HT-29 (cell line): ENCODE data around the gene TNNT1. TPM values are rescaled to one million over a fixed set of nuclear protein-coding genes. Genes with fewer than 3 reads are reported as not detected.
"Not testable (repeated sequence)": the region's sequence is repeated elsewhere in the genome, so short reads cannot be mapped to it uniquely, and the experiment has no call there.

Experiments
- DNase-seq: peaks from one replicate; pipeline ENCODE4 v3.0.0-alpha.2; 2015; ENCODE audit warnings: low spot score
- total RNA-seq: library from RNA; depleted of rRNA; stranded (reverse); fragments of >200 nt; shearing (Covaris generic); gene quantifications from 2 replicates; pipeline ENCODE4 v1.2.3, GENCODE V29; 2014

TNNT1 gene
- total RNA-seq, 1 experiment from 2014 or later = 5.0 TPM

DNA sequence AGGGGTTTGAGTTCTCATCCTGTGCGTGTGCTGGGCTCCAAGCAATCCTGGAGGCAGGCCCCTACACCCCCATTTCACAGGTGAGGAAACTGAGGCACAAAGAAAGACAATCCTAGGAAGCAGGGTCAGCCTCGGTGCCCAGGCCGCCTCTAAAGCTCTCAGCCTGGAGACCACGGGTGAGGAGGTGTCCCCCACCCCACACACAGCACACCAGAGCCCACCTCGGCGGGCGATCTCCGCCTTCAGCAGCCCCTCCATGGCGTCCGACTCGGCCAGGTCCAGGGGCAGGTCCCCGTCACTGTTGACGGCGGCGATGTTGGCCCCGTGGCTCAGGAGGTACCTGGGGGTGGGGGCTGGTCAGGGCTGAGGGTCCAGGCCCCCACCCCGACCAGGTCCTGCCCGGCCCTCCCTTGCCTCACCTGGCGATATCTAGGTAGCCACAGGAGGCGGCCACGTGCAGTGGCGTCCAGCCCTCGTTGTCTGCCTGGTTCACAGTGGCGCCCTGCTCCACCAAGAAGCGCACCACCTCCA is 36.7 kb downstream of the TNNT1 start:
- no peak for DNase-seq

DNA sequence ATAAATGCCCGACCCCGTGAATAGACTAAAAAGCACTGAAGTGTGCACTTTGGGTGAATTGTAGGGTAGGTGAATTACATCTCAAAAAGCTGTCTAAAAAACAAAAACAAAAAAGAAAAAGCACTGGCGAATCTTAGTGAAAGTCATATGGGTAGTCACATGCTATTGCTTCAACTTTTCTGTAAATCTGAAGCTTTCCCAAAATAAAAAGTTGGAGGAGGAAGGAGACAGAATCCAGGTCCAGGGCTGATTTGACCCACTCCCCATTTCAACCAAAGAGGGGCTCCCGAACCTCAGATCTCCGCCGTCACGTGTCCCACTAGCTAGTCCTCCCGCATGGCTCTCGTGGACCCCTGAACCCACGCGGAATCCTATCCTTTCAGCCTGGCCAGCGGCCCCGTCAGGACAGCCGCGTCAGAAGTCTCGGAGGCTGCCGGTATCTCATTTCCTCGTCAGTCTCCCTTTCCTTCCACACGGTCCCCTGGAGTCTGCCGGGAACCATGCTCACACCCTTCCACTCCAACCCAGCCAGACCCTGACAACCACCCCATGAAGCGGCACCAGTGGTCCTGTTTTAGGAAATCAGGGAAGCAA is 37.7 kb downstream of the TNNT1 start:
- no peak for DNase-seq

DNA sequence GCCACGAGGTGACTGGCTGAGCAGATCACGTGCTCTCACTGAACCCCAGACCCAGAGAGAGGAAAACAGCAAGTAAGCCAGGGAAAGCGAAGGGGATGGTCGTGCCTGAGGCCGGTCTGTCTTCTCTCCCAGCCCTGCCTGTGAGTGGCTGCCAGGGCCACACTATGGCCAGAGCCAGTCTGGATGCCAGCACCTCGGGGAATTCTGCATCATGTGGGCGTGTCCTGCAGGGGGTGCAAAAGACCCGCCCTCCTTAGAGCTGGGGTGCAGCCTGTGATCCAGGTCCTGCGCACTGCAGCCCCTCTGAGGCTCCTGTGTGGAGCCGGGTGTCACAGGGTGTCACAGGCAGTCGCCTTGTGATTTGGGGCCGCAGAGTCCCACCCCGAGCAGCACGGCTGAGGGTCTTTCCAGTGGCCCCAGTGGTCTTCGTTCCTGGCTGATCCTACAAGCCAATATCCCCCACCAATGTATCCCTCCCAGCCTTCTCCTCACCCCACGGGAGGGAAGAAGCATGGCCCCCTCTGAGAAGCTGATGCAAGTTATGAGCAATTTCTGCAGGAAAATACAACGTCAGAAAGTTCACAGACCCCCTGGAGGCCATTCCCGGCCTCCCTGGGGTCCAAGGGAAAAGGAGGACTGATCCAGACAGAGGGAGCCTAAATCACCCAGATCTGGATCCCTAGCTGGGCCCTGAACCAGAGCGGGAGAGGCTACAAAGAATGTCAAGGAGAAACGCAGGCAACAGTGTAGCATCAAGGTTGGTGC is 39.3 kb downstream of the TNNT1 start:
- DNase-seq = no peak

DNA sequence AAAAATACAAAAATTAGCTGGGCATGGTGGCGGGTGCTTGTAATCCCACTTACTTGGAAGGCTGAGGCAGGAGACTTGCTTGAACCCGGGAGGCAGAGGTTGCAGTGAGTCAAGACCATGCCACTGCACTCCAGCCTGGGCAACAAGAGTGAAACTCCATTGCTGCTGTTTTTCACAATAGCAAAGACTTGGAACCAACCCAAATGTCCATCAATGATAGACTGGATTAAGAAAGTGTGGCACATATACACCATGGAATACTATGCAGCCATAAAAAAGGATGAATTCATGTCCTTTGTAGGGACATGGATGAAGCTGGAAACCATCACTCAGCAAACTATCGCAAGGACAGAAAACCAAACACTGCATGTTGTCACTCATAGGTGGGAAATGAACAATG is 41.8 kb downstream of the TNNT1 start:
- not testable (repeated sequence) for DNase-seq

DNA sequence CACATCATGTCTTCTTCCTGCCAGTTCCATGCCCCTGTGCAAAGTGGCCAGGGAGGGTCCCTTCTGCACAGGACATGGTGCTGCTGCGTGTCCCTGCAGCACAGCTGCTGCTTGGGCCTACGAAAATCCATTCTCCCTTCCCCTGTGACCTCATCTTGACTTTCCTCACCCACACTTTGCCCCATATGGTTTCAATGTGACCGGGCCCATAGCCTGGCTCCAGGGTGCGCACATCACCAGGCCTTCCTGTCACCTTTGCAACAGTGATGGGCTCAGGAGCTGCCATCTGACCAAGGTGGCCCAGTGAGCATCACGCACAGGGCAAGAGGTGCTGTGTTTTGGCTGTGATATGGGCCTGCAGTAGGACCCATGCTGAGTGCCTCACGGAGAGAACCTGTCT is 42.4 kb downstream of the TNNT1 start:
- DNase-seq = no peak

DNA sequence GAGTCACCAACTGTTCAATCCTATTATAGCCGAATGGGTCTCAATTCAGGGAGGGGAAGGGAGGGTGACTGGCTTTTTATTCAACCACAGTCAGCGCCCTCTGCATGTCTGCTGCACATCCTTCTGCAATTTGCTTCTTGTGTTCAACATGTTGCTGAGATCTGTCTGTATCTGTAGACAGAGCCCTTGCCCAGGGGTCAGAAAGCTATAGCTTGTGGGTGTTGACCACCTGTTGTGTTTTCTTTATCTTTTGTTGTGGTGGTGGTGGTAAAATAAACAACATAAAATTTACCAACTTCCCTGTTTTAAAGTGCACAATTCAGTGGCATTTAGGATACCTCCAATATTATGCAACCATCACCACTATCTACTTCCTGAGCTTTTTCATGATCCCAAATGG is 43.8 kb downstream of the TNNT1 start:
- no peak for DNase-seq

DNA sequence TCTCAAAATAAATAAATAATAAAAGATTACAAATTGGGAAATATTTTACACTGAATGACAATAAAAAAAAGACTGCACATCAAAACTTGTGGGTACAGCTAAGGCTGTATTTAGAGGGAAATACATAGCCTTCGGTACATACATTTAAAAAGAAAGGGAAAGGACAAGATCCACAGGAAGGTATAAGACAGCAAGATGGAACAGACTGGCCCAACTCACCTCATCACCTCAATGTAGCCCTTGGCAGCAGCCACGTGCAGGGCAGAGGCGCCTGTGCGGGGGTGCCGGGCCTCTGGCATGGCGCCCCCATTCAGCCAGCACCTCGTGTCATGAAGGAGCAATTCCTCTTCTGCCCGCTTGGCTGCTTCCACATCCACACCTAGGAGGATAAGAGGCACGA is 45.8 kb downstream of the TNNT1 start:
- DNase-seq = no peak

DNA sequence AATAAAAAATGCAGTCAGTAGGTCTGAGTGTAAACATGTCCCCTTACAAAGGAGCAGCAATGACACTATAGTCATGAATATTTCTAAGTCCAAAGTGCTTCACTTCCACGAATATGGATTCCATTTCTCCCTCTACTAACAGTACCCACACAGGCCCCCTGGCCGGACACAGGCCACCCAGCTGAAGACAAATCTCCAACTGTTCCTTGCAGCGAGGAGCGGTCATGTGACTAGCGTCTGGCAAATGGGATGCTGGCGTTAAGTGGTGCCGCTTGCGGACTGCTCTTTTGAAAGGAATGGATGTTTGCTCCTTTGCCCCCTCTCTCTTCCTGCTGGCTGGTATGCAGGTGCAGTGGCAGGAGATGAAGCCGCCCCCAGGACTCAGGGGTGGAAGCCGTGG is 47.7 kb downstream of the TNNT1 start:
- no peak for DNase-seq

DNA sequence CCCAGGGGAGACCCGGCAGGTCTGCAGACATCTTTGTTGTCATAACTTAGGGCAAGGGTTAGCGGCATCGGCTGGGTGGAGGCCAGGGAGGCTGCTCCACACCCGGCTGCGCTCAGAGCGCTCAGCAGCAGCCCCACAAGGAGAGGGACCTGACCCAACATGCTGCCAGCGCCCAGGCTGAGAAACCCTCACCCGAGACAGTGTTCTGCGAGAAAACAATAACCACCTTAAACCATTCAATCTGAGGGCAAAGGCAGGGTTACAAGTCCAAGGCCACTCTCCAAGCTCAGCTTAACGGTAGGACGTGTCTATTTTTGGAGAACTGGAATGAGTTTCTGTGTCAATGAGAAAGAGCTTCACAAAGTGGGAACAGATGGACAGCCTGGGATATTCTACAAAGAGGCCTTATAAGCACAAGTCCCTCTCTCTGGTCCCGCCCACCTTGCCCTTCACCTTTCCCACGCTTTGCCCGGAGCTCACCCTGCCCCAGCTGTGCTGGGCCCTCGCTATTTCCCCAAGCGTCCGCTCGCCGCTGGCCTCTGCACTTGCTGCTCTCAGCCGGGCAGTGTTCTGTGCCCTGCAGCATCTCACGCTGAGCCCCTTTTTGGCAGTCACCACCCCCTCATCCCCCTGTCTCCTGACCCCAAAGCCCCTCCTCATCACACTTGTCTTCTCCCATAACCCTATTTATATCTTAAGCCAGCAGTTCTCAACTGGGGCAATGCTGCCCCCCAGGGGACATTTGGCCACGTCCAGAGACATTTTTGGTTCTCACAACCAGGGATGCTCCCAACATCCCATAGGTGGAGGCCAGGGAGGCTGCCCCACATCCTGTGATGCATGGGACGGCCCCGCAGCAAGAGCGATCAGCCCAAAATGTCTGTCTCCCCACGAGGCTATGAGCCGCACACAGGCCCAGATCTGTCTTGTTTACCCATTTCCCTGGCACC is 49.2 kb downstream of the TNNT1 start:
- DNase-seq = no peak

DNA sequence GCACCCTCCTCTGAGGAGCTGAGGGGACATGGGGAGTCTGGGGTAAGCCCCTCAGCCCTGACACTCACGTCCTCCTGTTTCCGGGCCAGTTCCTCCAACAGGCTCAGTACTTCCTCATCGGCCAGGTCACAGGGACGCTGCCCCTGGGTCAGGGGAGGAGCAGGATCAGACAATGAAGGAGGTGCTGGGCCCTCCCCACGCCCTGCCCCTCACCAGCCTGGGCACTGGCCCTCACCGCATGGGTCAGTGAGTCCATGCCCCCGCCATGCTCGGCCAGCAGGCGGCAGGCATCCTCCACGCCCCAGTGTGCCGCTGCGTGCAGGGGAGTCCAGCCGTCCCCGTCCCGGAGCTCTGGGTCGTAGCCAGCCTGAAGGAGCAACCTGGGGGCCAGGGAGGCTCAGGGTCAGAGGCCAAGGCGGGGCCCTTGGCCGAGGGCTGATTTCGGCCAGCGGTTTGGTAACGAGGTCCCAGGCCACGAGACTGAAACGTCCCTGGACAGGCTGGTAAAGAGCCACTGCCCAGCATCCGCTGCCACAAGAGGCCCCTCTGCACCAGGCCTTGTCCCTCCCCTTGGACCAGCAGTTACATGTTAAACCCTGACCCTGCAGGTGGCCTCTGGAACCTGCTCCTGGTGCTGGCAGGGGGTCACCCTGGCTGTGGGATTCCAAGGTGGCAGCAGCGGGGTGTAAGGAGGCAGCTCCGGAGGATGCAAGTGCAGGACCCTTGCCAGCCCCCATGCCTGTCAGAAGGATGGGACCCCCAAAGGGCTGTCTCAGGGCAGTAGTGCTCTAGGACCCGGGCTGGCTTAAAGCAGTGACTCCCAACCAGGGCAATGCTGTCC is 50.1 kb downstream of the TNNT1 start:
- DNase-seq = no peak

DNA sequence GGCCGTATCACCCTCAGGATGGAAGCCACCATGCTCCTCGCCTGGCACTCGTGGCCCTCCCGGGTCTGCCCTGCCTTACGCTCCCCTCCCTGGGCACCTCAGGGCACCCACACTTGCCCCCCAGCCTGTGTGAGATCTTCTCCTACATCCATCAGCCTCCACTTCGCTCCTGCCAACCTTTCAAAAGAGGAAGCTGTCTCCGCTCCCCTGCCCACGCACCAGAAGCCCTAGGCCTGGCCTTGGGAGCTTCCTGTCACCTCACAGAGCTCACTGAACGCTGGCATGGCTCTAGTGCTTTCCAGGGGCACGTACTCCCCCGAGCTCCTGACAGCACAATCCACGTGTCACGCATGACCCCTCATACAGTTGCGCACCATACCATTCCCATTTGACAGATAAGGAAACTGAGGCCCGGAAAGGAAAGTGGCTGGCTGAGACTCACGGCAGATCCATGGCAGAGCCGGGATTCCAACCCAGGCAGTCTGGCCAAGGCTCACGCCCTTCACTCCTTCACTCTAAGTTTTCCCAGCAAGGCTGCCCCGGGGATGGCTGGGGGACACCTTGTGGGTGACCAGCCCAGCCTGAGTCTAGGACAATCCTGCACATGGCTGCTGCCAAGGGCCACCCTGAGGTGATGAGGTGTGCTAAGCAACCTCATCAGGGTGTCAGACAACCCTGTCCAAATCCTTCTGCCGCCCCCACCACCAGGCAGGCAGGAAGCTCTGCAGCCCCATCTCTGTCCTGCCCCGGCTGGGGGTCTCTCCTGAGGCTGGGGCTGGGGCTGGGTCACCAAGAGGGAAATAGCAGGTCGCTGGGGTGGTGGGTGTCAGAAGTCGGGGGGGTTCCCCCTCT is 50.9 kb downstream of the TNNT1 start:
- no peak for DNase-seq

DNA sequence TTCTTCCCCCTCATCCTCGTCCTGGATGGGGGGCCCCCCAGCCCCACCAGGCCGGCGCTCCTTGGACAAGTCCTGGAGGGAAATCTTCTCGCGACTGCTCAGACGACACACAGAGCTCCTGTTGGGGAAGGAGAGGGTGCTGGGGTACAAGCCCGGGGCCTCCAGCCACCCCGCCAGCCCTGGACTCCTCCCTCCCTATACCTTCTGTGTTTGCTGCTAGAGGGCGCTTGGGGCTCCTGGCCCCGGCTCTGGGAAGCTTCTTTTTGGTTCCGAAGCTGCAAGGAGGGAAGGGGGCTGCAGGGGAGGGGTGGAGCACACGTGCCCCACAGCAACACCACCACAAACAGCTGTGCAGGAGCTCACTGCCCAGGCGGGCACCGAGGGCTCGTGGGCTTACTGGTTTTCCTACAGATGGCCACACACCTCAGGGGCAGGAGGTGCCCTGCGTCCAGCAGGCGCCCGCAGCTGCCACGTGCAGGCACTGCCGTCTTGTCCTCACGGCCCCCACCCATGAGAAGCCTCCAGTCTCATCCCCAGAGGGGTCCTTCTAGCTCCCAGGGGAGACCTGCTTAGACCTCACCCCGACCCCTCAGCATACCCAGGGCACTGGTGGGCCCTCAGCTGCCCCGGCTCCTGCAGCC is 52.8 kb downstream of the TNNT1 start:
- no peak for DNase-seq

DNA sequence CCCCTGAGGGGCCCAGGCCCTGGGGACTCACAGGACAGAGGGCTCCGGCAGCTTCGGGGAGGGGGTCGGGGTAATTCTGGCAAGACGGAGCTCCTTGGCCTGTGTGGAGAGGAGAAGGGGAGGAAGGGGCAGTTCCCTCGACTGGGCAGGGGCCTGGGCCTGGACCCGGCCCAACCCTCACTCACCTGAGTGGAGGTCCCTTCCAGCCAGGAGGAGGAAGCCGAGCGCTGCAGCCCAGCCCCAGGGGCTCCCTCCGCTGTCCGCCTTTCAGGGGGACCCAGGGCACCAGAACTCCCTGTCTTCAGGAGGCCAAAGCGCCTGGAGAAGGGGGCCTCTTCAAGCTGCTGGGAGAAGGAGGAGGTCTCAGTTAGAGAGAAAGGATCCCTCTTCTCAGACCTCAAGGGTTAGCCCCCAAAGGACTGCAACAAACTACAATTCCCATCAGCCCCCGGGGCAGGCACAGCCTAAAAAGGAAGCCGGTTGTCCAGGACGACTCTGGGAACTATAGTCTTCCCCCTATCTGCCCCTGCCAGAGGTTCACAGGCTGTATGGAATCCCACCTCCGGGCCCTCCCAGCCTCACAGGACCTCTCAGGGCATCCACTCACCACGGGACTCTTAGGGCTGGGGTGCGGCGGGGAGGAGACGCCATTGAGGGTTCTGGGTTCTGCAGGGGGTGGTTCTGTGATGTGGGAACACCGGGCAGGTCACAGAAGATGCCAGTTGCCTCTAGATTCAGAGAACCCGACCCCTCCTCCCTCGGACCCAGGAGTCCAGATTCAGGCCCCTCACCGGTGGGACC is 53.5 kb downstream of the TNNT1 start:
- no peak for DNase-seq

DNA sequence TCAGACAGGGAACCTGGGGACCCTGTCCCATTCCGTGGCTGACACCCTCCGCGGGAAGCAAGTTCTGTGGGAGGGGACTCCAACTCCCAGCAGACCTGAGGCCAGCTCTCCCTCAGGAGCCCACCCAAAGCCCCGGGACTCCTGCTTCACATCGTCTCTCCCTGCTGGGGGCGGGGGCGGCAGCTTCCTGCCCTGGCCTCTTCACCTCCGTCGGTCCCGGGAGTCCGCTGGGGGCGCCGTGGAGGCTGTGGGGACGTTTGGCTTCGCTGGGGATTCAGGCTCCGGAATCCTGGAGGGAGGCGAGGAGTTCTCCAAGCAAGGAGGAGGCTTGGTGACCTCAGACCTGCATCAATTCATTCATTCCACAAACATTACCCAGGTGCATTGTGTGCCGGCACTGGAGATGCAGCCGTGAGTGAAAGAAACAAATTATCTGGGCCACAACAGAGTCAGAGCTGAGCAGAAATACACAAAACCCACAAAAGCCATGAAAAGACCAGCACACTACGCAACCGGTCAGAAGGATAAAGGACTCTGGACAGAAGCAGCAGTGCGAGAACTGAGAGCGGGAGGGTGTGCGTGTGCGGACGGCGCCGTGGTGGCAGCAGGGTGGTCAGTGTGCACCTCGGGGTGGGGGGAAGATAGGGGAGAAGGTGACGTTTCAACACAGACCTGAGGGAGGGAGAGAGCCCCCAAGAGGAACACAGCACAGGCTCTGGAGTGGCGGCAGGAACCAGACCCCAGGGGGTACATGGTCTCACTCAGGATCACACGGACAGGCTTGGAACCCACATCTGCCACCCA is 54.3 kb downstream of the TNNT1 start:
- DNase-seq = no peak

DNA sequence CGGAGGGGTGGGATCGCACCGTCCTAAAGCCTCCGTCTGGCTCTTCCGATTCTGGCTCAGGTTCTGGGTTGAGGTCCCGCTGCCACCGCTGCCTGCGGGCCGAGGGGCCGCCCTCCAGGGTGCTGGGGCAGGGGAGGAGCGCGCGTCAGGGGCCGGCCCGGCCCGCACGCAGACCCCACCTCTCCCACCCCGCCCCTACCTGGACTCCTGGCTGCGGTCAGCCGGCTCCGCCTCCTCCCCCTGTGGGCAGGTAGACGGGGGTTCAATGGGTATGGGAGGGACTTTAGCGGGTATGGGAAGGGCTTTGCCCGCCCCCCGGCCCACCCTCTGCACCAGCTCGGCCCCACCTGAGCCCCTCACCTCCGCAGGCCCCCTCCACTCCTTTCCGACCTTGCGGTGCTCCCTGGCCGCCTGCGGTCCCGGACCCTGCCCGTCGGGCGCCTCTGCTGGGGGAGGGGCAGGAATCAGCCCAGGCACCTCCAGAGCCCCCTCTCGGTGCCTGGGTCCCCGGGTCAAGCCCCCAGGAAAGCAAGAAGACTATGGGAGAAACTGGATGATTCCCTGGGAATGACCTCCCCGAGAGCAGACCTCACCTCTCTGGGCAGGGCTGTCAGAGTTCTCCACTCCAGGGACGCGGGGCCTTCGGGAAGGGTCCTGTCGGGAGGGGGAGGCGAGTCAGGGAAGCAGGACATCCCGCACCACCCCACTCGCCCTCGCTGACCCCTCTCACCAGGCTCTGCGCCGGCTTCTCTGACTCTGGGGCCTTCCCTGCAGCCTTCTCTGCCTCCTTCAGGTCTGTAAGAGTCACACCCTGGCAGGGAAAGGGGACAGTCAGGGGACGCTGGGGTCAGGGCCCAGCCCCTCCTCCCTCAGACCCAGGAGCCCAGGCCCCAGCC is 56.3 kb downstream of the TNNT1 start:
- no peak for DNase-seq

DNA sequence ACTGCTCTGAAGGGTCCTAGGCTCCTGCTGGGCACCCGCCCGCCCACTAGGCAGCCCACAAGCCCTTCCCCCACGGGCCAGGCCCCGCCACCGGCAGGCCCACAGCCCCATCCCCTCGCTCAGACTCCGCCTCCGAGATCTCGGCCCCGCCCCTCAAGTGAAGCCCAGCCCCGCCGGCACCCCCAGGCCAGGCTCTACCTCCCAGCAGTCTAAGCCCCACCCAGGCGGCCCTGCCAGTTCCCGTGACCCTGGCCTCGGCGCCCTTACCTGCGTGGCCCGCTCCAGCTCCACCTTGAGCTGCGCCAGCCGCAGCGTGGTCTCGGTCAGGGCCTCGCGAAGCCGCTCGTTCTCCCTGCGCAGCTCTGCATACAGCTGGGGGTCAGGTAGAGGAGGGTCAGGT is 57.1 kb downstream of the TNNT1 start:
- no peak for DNase-seq
